Measurements from ENCODE around the gene SH2D1A.

SH2D1A gene

DNA sequence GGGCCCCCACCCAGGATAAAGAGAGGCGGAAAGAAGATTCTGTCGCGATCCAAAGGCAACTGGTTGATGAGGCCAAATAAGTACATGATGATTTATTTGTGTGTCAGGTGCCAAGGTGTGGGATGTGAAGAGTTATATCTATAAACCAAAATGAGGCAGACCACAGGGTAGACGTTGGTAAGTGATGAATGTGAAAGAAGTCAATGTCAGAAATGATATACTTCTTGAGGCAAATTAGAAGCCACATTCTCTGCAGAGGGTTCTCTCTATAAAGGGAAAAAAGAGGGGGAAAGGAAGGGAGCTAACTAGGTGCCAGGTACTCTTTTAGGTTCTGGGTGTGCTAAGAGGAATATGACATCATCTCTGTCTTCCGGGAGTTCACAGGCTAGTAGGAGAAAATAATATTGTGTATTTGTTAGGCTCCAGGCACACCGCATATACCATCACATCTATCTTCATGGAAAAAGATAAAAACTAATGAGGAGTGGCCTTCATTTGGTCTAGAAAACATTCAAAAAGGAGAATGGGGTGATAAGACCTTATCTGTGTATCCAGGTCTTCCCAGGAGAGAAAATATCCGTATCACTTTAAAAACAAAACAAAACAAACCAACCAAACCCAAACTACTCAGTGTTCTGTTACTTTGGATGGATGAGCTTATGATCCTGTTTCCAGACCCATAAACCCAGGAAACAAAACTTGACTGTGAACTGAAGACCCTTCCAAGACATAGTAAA lies 4.8 kb upstream of the SH2D1A start:
- H3K9me3 ChIP-seq (ENCODE audit: severe bottlenecking): no peaks in the 10 kb centered on the region
- TF ChIP-seq, protein P1, sequence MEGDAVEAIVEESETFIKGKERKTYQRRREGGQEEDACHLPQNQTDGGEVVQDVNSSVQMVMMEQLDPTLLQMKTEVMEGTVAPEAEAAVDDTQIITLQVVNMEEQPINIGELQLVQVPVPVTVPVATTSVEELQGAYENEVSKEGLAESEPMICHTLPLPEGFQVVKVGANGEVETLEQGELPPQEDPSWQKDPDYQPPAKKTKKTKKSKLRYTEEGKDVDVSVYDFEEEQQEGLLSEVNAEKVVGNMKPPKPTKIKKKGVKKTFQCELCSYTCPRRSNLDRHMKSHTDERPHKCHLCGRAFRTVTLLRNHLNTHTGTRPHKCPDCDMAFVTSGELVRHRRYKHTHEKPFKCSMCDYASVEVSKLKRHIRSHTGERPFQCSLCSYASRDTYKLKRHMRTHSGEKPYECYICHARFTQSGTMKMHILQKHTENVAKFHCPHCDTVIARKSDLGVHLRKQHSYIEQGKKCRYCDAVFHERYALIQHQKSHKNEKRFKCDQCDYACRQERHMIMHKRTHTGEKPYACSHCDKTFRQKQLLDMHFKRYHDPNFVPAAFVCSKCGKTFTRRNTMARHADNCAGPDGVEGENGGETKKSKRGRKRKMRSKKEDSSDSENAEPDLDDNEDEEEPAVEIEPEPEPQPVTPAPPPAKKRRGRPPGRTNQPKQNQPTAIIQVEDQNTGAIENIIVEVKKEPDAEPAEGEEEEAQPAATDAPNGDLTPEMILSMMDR (IDR thresholded peaks at IDR 0.05; ENCODE audit: low read depth, low read length): no peak
- no peak for DNase-seq
- peaks cover 42% of the 10 kb centered on the region for H3K27me3 ChIP-seq (ENCODE audit: insufficient read depth, low read depth, severe bottlenecking)
- no peaks in the 10 kb centered on the region for H3K36me3 ChIP-seq
- H3K27ac ChIP-seq: no peak overlapping the region
- H3K4me3 ChIP-seq (ENCODE audit: low read depth, low read length): no peak overlapping the region

DNA sequence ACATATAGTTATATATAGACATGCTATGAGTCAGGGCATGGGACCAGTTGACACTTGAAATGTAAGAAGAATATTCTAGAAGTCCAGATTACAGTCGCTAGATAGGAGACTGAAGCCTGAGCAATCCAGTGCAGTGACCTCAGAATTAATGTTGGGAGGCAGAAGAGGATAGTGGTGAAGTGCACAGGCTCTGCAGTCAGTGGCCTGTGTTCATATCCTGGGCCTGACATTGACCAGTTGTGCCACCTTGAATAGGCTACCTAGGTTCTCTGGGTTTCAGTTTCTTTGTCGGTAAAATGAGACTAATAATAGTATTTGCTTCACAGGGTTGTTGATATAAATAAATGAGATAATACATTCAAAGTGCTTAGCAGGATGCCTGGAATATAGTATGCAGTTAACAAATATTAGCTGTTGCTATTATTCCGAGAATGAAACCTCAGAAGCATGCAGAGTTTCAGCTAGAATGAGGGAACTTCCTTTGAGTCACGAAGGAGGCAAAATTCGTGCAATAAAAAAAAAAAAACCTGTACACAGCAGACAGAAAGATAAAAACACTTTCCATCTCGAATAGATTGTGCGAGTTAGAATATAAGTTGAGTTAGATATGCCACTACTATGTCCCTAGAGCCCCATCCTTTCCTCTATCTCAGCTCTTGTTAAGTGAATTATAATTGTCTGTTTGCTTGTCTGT lies 4.0 kb upstream of the SH2D1A start:
- no peaks in the 10 kb centered on the region for H3K36me3 ChIP-seq
- no peak overlapping the region for H3K27ac ChIP-seq
- peaks cover 48% of the 10 kb centered on the region for H3K27me3 ChIP-seq (ENCODE audit: insufficient read depth, low read depth, severe bottlenecking)
- H3K9me3 ChIP-seq (ENCODE audit: severe bottlenecking): no peaks in the 10 kb centered on the region
- no peak for DNase-seq
- no peak overlapping the region for H3K4me3 ChIP-seq (ENCODE audit: low read depth, low read length)
- TF ChIP-seq, protein P1 (IDR thresholded peaks at IDR 0.05; ENCODE audit: low read depth, low read length): no peak

DNA sequence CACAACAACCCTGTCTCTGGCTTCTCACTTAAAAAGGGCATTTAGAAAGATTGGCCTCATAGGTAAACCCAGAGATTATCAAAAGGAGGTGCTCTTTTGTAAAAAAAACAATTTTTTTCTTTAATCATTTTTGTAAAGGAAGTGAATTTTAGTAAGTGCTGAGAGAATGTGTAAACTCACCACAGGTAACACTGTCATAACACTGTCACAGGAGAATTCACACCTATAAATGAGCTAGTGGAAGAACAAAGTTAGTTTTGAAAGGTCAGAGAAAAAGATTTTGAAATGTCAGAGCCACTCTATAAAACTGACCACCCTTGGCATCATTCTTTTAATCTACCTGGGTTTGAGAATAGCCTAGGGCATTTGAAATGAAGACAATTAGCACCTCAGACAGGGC lies 3.3 kb upstream of the SH2D1A start:
- Histone ChIP-seq H3K27ac (no peak overlapping the region), H3K36me3 (no peaks in the 10 kb centered on the region), H3K9me3 (ENCODE audit: severe bottlenecking) (no peaks in the 10 kb centered on the region), H3K4me3 (ENCODE audit: low read depth, low read length) (no peak overlapping the region), H3K27me3 (ENCODE audit: insufficient read depth, low read depth, severe bottlenecking) (peaks cover 55% of the 10 kb centered on the region)
- TF ChIP-seq, protein P1 (IDR thresholded peaks at IDR 0.05; ENCODE audit: low read depth, low read length): no peak
- DNase-seq: no peak

DNA sequence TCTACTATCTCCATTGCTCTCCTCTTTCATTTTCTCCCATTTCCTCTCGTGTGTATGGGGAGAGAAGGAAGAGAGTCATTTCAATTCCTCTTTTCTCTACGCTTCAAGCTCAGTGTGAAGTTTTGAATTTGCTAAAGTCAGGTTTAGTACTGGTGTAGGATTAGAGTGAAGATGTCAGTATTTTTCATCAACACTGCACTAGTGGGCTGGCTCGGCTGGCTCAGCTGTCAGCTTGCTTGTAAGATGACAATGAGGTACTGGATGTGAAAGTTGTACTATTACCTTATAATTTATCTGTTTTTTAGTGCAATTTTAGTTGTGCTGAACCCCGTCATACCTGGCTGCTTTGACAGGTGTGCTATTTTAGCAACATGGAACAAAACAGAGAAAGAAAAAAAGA lies 2.1 kb upstream of the SH2D1A start:
- H3K27me3 ChIP-seq (ENCODE audit: insufficient read depth, low read depth, severe bottlenecking): peaks cover 61% of the 10 kb centered on the region
- no peak for DNase-seq
- TF ChIP-seq, protein P1 (IDR thresholded peaks at IDR 0.05; ENCODE audit: low read depth, low read length): no peak
- H3K4me3 ChIP-seq (ENCODE audit: low read depth, low read length): no peak overlapping the region
- H3K36me3 ChIP-seq: no peaks in the 10 kb centered on the region
- H3K9me3 ChIP-seq (ENCODE audit: severe bottlenecking): no peaks in the 10 kb centered on the region
- no peak overlapping the region for H3K27ac ChIP-seq

DNA sequence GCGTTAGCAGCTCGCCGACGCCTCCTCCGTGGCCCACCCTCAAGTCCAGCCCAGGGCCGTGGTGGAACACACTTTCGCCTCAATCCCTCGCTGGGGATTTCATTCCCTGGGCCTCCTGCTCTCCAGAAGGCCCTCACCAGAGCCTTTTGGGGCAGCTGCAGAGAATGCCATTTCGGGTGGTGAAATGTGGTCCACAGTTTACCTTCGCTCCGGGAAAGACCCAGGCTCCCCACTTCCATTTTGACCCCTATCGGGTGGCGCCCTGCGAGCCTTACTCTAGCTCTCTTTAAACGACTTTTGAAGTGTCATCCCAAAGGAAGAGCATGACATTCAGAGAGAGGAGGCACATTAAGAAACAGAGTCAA lies 496 bp downstream of the SH2D1A start:
- H3K36me3 ChIP-seq: no peaks in the 10 kb centered on the region
- TF ChIP-seq, protein P1 (IDR thresholded peaks at IDR 0.05; ENCODE audit: low read depth, low read length): no peak
- H3K9me3 ChIP-seq (ENCODE audit: severe bottlenecking): no peaks in the 10 kb centered on the region
- no peak overlapping the region for H3K27ac ChIP-seq
- no peak for DNase-seq
- no peak overlapping the region for H3K4me3 ChIP-seq (ENCODE audit: low read depth, low read length)
- H3K27me3 ChIP-seq (ENCODE audit: insufficient read depth, low read depth, severe bottlenecking): peaks cover 58% of the 10 kb centered on the region
